Measurements from ENCODE around the gene ZBTB21.

ZBTB21 gene

GRCh38 chr21:42016364-42016985, 6.3 kb upstream of the ZBTB21 start:
- DNase-seq, result no peak

GRCh38 chr21:42013931-42014330, 3.8 kb upstream of the ZBTB21 start:
- DNase-seq, result no peak

- DNase-seq, result no peak
These were observed 3.2 kb upstream of the ZBTB21 start for GRCh38 chr21:42013376-42013775.

- DNase-seq, result no peak
These were observed 2.7 kb upstream of the ZBTB21 start for GRCh38 chr21:42012763-42013329.

DNA sequence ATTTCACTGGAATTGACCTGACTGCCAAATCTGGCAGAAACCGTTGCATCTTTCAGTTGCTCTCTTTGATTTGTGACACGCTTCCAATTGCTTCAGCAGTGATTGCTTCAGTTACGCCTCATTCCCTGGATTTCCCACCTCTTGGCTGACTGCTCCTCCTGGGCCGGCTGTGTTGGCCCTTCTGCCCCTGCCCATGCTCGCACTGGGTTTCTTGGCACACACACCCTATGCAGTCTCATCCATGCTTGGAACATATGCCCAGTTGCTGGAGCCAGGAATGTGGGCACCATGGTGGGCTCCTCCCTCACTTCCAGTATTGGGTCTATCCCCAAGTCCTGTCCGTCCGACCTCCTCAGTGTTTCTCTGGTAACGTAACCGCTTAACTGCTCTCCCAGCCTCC, 2.2 kb upstream of the ZBTB21 start:
- no peak for DNase-seq

DNA sequence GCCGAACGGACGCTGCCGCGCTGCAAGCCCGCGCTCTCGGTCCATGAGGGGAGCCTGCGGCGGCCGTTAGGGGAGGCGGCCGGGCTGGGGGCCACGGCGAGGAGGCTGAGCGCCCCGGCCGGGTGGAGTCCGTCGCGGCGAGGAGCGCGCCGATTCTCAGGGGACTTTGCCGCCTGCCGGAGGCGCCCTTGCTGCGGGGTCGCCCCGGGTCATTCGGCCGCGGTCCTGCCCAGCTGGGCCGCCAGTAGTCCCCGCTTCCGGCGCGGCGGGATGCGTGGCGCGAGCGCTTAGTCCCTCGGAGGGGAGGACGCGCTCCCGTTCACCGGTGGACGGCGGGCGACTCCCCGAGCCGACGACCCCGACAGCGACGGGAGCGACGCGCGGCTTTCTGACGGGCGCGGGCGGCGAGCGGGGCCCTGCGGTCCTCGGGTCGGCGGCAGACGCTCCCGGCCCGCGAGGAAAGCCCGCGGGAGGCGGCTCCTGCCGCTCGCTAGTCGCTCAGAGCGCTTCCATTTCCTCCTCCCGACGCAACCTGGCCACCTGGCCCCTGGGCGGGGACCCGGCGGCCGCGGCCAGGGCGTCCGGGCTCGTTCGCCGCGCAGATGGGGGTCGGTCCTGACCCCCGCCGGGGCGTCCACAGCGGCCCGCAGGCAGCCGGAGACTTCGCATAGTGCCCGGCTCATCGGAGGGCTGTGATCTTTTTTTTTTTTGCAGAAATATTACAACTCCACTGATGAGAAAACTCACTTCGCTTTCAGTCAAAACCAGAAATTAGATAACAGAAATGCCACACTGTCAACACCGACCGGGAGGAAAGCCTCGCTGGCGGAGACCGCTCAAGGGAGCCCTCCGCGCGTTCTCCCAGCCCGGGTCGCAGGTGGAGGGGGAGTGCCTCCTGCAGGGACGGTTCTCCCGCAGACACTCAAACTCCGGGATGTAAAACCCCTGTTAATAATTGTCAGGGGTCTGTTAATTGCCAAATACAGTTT, 641 bp upstream of the ZBTB21 start:
- peak in 1 of 3 donors; percentile 28 for DNase-seq

GRCh38 chr21:42009018-42009830, 936 bp downstream of the ZBTB21 start:
- DNase-seq, result peak; percentile 65 to 77 (median 72)

DNA sequence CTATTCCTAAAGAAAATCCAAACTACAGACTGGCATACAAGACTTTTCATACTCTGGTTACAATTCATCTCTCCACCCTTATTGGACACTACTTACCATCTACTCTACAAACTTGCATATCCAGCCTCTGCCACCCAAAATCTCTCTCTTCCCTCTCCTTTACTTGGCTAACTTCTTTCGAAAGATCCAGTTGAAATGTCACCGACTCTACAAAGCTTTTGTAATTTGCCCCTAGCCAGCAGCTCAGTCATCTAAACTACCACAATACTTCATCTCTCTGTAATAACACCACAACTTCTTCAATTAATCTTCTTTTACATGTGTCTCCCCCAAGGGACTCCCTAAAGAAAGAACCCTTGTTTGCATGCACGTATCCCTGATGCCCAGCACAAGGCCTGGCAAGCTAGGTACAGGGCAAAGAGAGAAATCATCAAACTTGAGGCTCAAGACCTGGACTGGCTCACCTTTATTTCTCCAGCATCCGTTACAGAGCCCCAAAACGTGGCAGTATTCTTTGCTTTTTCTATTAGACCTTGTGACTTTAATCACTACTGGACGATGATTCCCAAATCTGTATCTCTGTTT, 2.7 kb downstream of the ZBTB21 start:
- DNase-seq, result peak in 1 of 3 donors; percentile 24

DNA sequence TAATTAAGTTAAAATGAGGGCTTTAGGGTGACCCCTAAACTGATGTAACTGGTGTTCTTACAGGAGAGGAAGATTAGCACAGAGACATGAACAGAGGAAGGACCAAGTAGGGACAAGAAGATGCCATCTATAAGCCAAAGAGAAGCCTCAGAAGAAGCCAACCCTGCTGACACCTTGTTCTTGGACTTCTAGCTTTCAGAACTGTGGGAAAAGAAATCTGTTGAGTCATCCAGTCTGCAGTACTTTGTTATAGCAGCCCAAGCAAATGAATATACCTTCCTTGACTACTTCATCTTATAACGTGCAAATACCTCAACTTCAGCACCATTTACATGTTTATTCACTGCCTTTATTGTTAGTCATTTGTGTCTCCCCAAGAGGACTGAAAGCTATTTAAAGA, 3.4 kb downstream of the ZBTB21 start:
- DNase-seq, result no peak

- DNase-seq, result no peak
These were observed 5.6 kb downstream of the ZBTB21 start for GRCh38 chr21:42004406-42005199.

GRCh38 chr21:42003051-42003461, 7.1 kb downstream of the ZBTB21 start:
- DNase-seq, result peak; percentile 76

DNA sequence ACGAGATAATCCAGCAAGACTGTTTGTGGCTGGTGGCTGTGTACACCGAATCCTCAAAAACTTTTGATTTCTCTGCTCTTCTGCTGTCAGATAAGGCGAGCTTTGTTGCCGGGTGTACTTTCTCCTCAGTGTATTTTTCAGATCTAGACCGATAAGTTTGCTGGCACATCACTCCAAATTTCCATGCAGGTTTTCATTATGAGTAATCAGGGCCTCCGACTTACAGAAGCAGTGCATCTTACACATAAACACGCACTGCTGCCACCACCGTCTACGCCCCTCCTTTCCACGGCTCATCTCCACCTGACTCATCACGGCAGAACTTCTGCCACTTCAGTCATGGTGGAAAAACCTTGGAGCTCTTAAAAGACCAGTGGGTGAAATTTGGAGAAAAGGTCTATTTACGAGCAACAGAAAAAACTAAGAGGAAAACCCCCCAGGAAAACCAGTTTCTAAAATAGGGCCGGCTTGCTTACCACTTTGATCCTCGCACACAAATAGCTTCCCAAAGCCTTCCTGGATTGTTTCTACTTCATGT, 7.7 kb downstream of the ZBTB21 start:
- DNase-seq, result peak; percentile 41 to 63 (median 59)

- no peak for DNase-seq
These were observed 8.4 kb downstream of the ZBTB21 start for GRCh38 chr21:42001781-42002180.

DNA sequence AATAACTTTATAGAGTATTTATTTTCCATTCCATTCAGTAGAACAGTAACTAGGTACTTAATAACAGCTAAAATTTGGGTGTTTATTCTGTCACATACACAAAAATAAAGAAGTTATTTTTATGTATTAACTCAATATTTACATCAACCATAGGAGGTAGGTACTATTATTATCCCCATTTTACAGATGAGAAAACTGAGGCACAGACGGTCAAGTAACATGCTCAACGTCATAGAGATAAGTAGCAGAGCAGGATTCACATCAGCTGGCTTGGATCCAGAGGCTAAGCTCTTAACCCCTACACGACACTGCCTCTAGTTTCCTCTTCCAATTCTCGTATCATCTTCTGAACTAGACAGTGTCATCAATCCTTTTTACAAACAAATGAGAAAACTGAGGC, 9.3 kb downstream of the ZBTB21 start:
- no peak for DNase-seq

DNA sequence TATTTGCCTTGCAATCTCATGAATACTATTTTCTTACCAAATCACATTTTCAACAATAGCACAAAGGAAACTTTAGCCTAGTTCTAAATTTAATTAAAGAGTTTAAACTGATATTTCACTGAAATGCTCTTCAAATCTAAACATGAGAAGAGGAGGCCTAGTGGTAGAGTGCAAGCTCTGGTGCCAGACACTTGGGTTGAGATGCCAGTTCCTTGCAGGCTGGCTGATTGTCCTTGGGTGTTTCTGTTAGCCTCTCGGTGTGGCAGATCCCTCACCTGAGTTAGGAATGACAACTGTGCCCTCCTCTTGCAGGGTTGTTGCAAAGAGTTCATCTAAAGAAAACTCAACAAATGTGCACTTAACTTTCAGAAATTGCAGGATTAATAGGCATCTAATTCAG, 12.5 kb downstream of the ZBTB21 start:
- DNase-seq, result no peak

DNA sequence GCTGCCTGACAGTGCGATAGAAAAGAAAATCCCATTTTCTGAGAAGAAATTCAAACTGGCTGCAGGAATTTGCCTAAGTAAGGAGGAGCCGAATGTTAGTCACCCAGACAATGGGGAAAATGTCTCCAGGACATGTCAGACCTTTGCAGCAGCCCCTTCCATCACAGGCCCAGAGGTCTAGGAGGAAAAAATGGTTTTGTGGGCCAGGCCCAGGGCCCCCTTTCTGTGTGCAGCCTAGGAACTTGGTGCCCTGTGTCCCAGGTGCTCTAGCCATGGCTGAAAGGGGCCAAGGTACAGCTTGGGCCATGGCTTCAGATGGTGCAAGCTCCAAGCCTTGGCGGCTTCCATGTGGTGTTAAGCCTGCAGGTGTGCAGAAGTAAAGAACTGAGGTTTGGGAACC, 14.6 kb downstream of the ZBTB21 start:
- DNase-seq, result no peak

DNA sequence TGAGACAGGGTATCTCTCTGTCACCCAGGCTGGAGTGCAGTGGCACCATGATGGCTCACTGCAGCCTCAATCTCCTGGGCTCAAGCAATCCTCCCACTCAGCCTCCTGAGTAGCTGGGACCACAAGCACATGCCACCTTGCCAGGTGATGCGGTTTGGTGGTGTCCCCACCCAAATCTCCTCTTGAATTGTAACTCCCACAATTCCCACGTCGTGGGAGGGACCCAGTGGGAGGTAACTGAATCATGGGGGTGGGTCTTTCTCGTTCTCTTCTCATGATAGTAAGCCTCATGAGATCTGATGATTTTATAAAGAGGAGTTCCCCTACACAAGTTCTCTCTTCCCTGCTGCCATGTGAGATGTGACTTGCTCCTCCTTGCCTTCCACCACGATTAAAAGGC, 15.5 kb downstream of the ZBTB21 start:
- DNase-seq, result peak in 1 of 3 donors; percentile 15

- no peak for DNase-seq
These were observed 16.4 kb downstream of the ZBTB21 start for GRCh38 chr21:41993744-41994143.

DNA sequence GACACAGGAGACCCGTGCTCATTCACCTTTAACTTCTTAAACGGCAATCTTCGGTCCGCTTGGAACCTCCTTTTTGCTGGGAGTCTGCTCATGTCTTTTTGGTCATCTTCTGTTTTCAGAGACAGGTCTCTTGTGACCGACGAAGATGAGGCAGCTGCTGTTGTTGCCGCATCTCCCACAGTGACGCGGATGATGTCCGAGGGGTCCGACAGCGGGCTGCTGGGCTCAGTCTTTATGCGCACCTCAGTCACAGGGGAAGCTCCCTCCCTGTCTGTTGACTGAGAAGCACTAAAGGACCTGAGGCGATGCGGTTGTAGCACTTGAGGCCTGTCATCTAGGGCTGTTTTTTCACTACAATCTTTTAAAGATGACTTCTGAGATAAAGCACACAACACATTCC, 17.6 kb downstream of the ZBTB21 start:
- no peak for DNase-seq

- DNase-seq, result no peak
These were observed 18.5 kb downstream of the ZBTB21 start for GRCh38 chr21:41991659-41992058.

GRCh38 chr21:41989698-41990097, 20.5 kb downstream of the ZBTB21 start:
- DNase-seq, result no peak

Measured in suppressor macrophage treated with lipopolysaccharide for 1 hour (primary cell).